ENCODE measurements around the gene DIS3L2.

Gene DIS3L2

DNA sequence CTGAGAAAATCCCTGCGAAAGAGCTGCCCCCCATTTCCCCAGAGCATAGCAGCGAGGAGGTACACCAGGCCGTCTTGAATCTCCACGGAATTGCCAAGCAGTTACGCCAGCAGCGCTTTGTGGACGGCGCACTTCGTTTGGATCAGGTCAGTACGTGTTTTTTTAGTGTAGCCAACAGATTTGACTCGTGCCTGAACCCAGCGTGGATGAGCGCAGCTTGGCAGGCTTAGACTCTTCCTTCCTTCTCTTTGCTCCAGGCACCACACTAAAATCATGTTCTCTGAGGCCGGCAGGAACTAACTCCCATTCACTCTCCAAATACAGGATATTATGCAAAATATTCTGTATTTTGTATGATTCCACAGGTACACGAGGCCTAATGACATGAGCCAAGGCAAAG lies 301.8 kb downstream of the DIS3L2 start:
- ChIA-PET POLR2A (no interaction called here), CTCF (no interaction called here)
- no peak for DNase-seq (ENCODE audit: extremely low spot score)
- TF ChIP-seq, protein P1, sequence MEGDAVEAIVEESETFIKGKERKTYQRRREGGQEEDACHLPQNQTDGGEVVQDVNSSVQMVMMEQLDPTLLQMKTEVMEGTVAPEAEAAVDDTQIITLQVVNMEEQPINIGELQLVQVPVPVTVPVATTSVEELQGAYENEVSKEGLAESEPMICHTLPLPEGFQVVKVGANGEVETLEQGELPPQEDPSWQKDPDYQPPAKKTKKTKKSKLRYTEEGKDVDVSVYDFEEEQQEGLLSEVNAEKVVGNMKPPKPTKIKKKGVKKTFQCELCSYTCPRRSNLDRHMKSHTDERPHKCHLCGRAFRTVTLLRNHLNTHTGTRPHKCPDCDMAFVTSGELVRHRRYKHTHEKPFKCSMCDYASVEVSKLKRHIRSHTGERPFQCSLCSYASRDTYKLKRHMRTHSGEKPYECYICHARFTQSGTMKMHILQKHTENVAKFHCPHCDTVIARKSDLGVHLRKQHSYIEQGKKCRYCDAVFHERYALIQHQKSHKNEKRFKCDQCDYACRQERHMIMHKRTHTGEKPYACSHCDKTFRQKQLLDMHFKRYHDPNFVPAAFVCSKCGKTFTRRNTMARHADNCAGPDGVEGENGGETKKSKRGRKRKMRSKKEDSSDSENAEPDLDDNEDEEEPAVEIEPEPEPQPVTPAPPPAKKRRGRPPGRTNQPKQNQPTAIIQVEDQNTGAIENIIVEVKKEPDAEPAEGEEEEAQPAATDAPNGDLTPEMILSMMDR (IDR thresholded peaks at IDR 0.05; ENCODE audit: control extremely low read depth, extremely low read depth, low read depth, missing control alignments) = no peak

DNA sequence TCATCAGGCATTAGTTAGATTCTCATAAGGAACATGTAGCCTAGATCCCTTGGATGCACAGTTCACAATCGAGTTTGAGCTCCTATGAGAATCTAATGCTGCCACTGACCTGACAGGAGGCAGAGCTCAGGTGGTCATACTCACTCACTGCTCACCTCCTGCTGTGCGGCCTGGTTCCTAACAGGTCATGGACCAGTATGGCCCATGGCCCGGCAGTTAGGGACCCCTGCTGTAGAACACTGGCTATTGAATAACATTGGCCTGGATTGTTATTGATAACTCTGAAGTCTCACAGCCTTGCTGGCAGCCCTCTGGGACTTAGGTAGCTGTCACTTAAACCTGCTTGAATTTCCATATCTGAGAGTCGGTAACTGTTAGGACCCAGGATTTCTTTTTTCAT lies 302.6 kb downstream of the DIS3L2 start:
- no peak for DNase-seq (ENCODE audit: extremely low spot score)
- ChIA-PET CTCF (interaction anchor here (0.8 kb wide), 1 partner anchor 29 kb away, joined by 3 read pairs; no protein-coding TSS in a partner anchor), POLR2A (no interaction called here)
- TF ChIP-seq, protein P1 (IDR thresholded peaks at IDR 0.05; ENCODE audit: control extremely low read depth, extremely low read depth, low read depth, missing control alignments) = no peak

DNA sequence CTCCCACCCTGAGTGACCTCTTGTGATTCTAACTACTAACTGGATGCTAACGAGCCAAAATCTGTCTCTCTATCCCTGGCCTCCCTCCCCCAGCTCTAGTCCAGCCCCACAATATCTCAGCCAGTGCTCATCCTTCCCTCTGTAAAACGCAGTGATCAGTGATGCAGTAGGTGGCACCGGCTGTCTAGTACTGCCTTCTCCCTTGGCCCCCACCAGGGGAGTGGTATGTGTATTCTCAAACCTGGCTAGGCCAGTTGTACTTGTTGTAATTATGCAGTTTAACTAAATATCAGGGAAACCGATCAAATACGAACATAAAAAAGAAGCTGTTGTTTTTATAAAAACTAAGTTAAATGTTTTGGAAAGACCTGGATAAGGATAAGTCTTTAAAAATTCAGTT lies 303.8 kb downstream of the DIS3L2 start:
- no peak for DNase-seq (ENCODE audit: extremely low spot score)
- POLR2A ChIA-PET = no interaction called here
- TF ChIP-seq, protein P1 (IDR thresholded peaks at IDR 0.05; ENCODE audit: control extremely low read depth, extremely low read depth, low read depth, missing control alignments) = no peak
- CTCF ChIA-PET = interaction anchor here (1.0 to 1.5 kb wide), 2 partner anchors 18 to 28 kb away, joined by 3 read pairs; no protein-coding TSS in a partner anchor

DNA sequence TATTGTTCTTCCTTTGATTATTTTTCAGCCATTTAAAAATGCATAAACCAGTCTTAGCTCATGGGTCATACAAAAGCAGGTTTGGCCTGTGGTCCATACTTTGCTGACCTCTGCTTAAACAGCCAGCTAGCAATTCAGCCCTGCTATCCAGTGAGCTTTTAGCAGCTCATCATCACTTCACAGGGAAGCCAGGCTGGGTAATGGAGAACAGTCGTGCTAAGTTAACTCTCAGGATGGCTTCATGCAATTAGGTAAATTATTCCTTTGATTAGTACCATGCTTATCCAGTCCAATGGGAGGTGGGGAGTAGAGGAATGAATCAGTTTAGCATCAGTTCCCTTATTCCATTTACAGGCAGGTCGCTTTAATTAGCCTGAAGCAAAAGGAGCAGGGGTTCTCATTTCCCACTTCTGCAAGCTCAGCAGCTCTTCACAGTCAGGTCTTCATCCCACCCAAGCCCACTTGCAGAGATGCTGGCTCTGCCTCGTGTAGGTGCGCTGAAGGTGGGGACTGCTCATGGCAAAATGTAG lies 307.2 kb downstream of the DIS3L2 start:
- ChIA-PET CTCF (interaction anchor here (0.7 to 2.2 kb wide), 6 partner anchors 14 to 128 kb away, joined by 3 to 7 read pairs (median 4); no protein-coding TSS in a partner anchor), POLR2A (no interaction called here)
- TF ChIP-seq, protein P1 (IDR thresholded peaks at IDR 0.05; ENCODE audit: control extremely low read depth, extremely low read depth, low read depth, missing control alignments) = no peak
- no peak for DNase-seq (ENCODE audit: extremely low spot score)

DNA sequence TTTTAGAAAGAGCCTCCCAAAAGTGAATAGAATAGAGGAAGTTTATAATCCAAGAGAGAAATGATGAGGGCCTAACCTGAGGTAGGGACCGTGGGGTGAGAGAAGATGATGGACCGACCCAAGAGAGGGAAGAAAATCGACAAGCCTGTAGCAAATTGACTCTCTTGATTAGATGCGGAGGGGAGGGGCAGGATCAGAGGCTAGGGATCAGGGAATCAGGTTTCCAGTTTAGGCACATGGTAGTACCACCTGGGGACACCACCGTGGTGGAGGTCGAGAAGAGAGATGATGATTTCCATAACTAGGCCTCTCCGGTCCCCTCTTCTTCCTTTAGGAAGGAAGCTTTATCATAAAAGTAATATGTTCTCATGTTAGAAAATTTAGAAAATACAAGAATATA lies 308.4 kb downstream of the DIS3L2 start:
- CTCF ChIA-PET = interaction anchor here (1.3 to 2.2 kb wide), 3 partner anchors 20 to 57 kb away, joined by 3 to 7 read pairs (median 6); no protein-coding TSS in a partner anchor
- POLR2A ChIA-PET = no interaction called here
- TF ChIP-seq, protein P1 (IDR thresholded peaks at IDR 0.05; ENCODE audit: control extremely low read depth, extremely low read depth, low read depth, missing control alignments) = no peak
- DNase-seq (ENCODE audit: extremely low spot score) = no peak

DNA sequence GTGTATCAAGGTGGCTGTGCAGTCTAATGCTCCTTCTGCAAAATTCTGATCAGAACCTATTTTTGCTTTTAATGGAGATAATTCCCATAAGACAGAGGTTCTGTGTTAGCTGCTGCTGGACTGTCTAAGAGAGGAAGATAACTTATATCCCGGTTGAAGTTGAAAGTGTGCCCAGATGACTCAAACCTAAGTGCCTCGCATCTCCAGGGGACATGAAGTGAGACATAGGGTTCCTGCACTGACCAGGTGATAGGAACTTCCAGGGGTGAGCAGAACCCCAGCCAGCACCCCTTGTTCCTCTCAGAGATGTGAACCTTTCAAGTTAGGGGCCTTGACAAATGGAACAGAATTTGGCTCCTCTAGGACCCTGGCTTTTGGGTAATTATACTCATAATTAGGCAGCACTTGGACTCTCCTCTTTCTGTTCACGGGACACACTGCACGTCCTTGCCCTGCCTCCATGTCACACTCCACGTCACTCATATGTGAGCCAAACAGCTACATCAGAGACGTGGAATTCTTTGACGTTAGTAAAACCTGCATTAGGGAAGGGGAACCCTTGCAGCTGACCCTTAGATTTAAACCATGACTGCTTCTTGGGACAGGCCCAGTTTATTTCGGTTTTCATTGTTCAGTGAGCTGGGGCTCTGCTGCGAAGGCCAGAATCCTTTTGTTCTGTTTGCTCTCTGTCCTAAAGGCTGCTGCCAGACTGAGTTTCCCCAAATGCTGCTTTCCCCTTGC lies 312.6 kb downstream of the DIS3L2 start:
- POLR2A ChIA-PET = no interaction called here
- CTCF ChIA-PET = interaction anchor here (2.6 to 2.7 kb wide), 2 partner anchors 9 to 18 kb away, joined by 8 read pairs; no protein-coding TSS in a partner anchor
- no peak for DNase-seq (ENCODE audit: extremely low spot score)
- TF ChIP-seq, protein P1 (IDR thresholded peaks at IDR 0.05; ENCODE audit: control extremely low read depth, extremely low read depth, low read depth, missing control alignments) = no peak
